Loucy (cell line): ENCODE data around the gene PNPLA6.

ENCODE experiments used
- H2AFZ ChIP-seq: fragments of 200-600 bp; sonication (generic); 2 replicates; pipeline ENCODE4 v1.6.0; 2016; ENCODE audit warnings: antibody characterized with exemption, mild to moderate bottlenecking, low read length, moderate library complexity
- H3F3A ChIP-seq: fragments of 200-600 bp; 2 replicates; pipeline ENCODE4 v1.6.0; 2016; ENCODE audit warnings: antibody characterized with exemption, low read depth, mild to moderate bottlenecking
- H3K27me3 ChIP-seq: fragments of 200-600 bp; sonication (generic); 2 replicates; pipeline ENCODE4 v1.6.1; 2014; ENCODE audit warnings: low read length, mild to moderate bottlenecking; ENCODE audit not compliant: insufficient read depth, poor library complexity, severe bottlenecking
- H3K36me3 ChIP-seq: fragments of 200-600 bp; sonication (generic); 2 replicates; pipeline ENCODE4 v1.6.1; 2016; ENCODE audit warnings: low read length; ENCODE audit not compliant: insufficient read depth
- H3K4me1 ChIP-seq: fragments of 200-600 bp; sonication (generic); 2 replicates; pipeline ENCODE4 v1.5.1; 2014; ENCODE audit warnings: low read length, mild to moderate bottlenecking; ENCODE audit not compliant: insufficient read depth, poor library complexity, severe bottlenecking
- H3K4me2 ChIP-seq: fragments of 200-600 bp; sonication (generic); 2 replicates; pipeline ENCODE4 v1.6.0; 2014; ENCODE audit warnings: antibody characterized with exemption, low read length, low read depth, mild to moderate bottlenecking; ENCODE audit not compliant: poor library complexity, severe bottlenecking
- H3K4me3 ChIP-seq: fragments of 200-600 bp; sonication (generic); 2 replicates; pipeline ENCODE4 v1.5.1; 2014; ENCODE audit warnings: low read length, mild to moderate bottlenecking, mixed read lengths; ENCODE audit not compliant: poor library complexity, severe bottlenecking
- H3K79me2 ChIP-seq: fragments of 200-600 bp; sonication (generic); 2 replicates; pipeline ENCODE4 v1.6.1; 2014; ENCODE audit warnings: low read length; ENCODE audit not compliant: insufficient read depth
- H3K9ac ChIP-seq: fragments of 200-600 bp; sonication (generic); 2 replicates; pipeline ENCODE4 v1.6.0; 2014; ENCODE audit warnings: mild to moderate bottlenecking, low read depth, low read length, moderate library complexity; ENCODE audit not compliant: poor library complexity, severe bottlenecking
- H3K9me2 ChIP-seq: fragments of 200-600 bp; sonication (generic); replicated peaks from 2 replicates; pipeline ENCODE4 v1.6.1; 2016; ENCODE audit warnings: low read depth, low read length, mixed read lengths
- H3K9me3 ChIP-seq: fragments of 200-600 bp; sonication (generic); 2 replicates; pipeline ENCODE4 v1.6.1; 2014; ENCODE audit warnings: mild to moderate bottlenecking, antibody characterized with exemption, low read length, low read depth; ENCODE audit not compliant: insufficient read depth
- H4K20me1 ChIP-seq: fragments of 200-600 bp; sonication (generic); 2 replicates; pipeline ENCODE4 v1.6.0; 2014; ENCODE audit warnings: antibody characterized with exemption, low read length, mild to moderate bottlenecking; ENCODE audit not compliant: insufficient read depth, poor library complexity, severe bottlenecking
- CTCF ChIP-seq: fragments of 200-600 bp; sonication (generic); conservative IDR thresholded peaks from 2 replicates; pipeline ENCODE4 v1.5.1; 2014; ENCODE audit warnings: mild to moderate bottlenecking, antibody characterized with exemption, low read length
- EZH2phosphoT487 ChIP-seq: fragments of 200-600 bp; IDR thresholded peaks from 2 replicates; pipeline ENCODE4 v1.6.1; 2018; ENCODE audit warnings: antibody characterized with exemption, mild to moderate bottlenecking, moderate library complexity, borderline replicate concordance

PNPLA6 gene

GRCh38 chr19:7606289-7606688 is 70.8 kb downstream of the PNPLA6 start:
- H3K4me2 ChIP-seq, result no peak overlapping the region
- TF ChIP-seq CTCF, result no peak
- no peak overlapping the region for H3K4me3 ChIP-seq
- H3K36me3 ChIP-seq, result no peaks in the 10 kb centered on the region
- H2AFZ ChIP-seq, result no peak overlapping the region
- no peaks in the 10 kb centered on the region for H3K4me1 ChIP-seq
- no peaks in the 10 kb centered on the region for H3K9me3 ChIP-seq
- H4K20me1 ChIP-seq, result no peaks in the 10 kb centered on the region
- no peaks in the 10 kb centered on the region for H3K9me2 ChIP-seq
- H3K9ac ChIP-seq, result no peak overlapping the region
- H3F3A ChIP-seq, result no peaks in the 10 kb centered on the region
- H3K27me3 ChIP-seq, result no peaks in the 10 kb centered on the region
- H3K79me2 ChIP-seq, result no peaks in the 10 kb centered on the region

DNA sequence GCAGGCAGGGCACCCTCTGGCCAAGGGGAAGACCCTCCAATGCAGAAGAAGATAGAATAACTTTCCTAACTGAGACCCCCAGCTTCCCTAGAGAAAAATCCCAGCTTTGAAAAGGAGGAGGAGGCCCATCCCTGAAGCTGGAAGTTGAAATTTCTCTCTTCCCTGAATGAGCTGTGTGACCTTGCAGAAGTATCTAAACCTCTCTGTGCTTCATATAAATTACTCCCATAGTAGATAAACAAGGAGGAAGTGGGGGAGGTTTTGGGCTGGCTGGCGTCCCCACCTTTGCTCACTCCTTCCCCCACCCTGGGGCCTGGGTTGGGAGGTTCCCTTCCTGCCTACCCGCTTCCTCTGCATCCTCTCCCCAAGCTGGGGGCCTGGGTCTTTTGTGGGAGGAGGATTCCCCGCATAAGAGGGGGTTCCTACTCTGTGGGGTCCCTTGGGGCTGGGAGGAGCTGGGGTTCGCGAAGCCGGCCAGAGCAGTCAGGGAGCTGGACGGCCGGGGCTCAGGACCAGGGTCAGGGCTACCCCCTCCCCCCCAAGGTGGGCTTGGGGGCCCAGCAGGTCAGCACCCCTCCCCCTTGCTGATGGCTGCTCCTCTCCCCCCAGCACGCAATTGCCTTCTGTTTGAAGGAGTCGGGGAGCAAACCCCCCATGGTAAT is 71.8 kb downstream of the PNPLA6 start:
- H3K27me3 ChIP-seq, result no peaks in the 10 kb centered on the region
- H3K79me2 ChIP-seq, result no peaks in the 10 kb centered on the region
- no peak overlapping the region for H3K9ac ChIP-seq
- H3K4me2 ChIP-seq, result no peak overlapping the region
- no peaks in the 10 kb centered on the region for H3K36me3 ChIP-seq
- H3F3A ChIP-seq, result no peaks in the 10 kb centered on the region
- no peak for TF ChIP-seq CTCF
- TF ChIP-seq EZH2phosphoT487, result no peak
- H3K4me1 ChIP-seq, result no peaks in the 10 kb centered on the region
- H3K9me2 ChIP-seq, result no peaks in the 10 kb centered on the region
- H4K20me1 ChIP-seq, result no peaks in the 10 kb centered on the region
- no peak overlapping the region for H2AFZ ChIP-seq
- H3K4me3 ChIP-seq, result no peak overlapping the region
- H3K9me3 ChIP-seq, result no peaks in the 10 kb centered on the region

GRCh38 chr19:7607874-7608560 is 72.5 kb downstream of the PNPLA6 start:
- H3K4me3 ChIP-seq, result no peak overlapping the region

More at GRCh38 chr19:7607874-7608560, 72.5 kb downstream of the PNPLA6 start:
- TF ChIP-seq EZH2phosphoT487 (no peak), CTCF (no peak)
- Histone ChIP-seq H3K36me3 (no peaks in the 10 kb centered on the region), H3K9me2 (no peaks in the 10 kb centered on the region), H3K79me2 (no peaks in the 10 kb centered on the region), H4K20me1 (no peaks in the 10 kb centered on the region), H3K27me3 (no peaks in the 10 kb centered on the region), H3K9me3 (no peaks in the 10 kb centered on the region), H2AFZ (no peak overlapping the region), H3K4me1 (no peaks in the 10 kb centered on the region), H3F3A (no peaks in the 10 kb centered on the region), H3K9ac (no peak overlapping the region), H3K4me2 (no peak overlapping the region)
